Cerebellar nuclear complex (tissue), 1 donor: ENCODE data around the gene KLHL4.
"Not testable (repeated sequence)": the region's sequence is repeated elsewhere in the genome, so short reads cannot be mapped to it uniquely, and the experiment has no call there.

Source experiments
- DNase-seq, 2 experiments: peaks; one replicate each; lab custom pipeline; 2025; lab: John Stamatoyannopoulos, UW

Gene KLHL4

GRCh38 chrX:87517571-87518141, at the start of gene KLHL4:
KLHL4 (plus strand) TSS chrX:87517802; CDS start chrX:87517894, 92 bp downstream.
- no peak for DNase-seq

DNA sequence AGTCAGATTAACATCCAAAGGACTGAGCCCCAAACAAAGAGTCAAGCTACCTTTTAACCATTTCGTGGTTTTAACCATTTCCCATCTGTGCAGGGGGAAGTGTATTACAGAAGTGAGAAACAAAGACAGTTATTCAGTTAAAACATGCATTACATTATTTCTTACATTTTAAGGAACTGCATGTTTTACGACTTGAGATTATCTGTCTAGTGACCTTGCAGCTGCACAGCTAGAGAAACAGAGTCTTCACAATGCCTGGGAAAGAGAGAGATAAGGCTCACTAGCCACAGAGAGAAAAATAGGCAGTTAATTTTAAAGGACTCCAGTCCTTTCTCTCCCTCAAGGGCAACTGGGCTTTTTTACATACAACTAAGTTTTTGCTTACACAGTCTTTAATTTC, 48.7 kb upstream of the KLHL4 start:
- no peak for DNase-seq

GRCh38 chrX:87475793-87476192, 41.8 kb upstream of the KLHL4 start:
- DNase-seq: no peak

DNA sequence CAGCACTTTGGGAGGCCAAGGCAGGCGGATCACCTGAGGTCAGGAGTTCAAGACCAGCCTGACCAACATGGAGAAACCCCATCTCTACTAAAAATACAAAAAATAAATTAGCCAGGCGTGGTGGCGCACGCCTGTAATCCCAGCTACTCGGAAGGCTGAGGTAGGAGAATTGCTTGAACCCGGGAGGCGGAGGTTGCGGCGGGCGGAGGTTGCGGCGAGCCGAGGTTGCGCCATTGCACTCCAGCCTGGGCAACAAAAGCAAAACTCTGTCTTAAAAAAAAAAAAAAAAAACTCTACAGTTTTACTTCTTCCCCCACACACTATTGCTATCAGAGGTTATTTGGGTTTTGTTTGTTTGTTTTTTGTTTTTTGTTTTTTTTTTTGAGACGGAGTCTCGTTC, 38.9 kb upstream of the KLHL4 start:
- not testable (repeated sequence) for DNase-seq

DNA sequence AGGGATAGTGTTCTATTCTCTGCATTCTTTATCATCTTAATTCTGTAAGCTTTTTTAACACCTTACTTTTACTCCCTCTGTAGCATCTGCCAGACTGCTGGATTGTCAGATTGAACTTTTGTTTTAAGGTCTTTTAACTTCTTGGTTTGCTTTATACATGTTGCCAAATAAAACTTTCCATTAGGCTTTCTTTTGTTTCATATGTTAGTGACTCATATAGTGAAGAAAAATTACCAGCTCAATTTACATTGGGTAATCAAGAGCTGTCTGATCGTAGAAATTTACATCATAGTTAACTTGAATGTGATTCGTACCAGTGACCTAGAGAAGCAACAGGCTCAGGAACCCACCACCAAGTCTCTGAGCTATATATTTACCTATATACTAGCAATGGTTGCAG, 28.5 kb upstream of the KLHL4 start:
- no peak for DNase-seq

DNA sequence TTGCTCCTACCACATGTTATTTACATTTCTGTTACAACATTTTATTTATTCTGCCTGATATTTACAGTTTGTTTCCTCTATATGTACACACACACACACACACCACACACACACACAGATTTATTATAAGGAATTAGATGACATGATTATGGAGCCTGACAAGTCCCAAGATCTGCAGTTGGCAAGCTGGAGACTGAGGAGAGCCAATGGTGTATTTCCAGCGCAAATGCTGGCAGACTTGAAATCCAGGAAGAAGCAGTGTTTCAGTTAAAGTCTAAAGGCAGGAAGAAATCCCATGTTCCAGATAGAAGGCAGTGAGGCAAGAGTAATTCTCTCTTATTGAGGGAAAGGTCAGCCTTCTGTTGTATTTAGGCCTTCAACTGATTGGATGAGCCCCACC, 1.8 kb upstream of the KLHL4 start:
- DNase-seq: no peak

- DNase-seq: no peak
Observed at GRCh38 chrX:87516717-87517121, 883 bp upstream of the KLHL4 start.

DNA sequence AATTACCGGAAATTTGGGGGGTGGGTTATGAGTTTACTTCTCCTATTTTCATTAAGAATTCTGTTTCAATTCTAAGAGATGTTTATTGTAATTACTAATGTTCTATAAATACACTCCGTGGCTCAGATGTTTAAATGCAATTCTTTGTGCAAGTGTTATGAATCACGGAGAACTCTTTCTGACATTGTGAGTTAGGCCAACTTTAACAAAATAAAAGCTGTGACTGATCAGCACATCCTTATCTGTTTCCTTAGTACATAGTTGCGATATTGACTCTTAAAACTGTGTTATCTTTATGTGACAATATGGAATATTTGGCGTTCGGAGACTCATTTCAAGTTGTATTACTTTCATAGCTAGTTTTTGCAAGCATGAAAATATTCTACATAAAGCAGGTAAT, 902 bp downstream of the KLHL4 start:
- DNase-seq: no peak

DNA sequence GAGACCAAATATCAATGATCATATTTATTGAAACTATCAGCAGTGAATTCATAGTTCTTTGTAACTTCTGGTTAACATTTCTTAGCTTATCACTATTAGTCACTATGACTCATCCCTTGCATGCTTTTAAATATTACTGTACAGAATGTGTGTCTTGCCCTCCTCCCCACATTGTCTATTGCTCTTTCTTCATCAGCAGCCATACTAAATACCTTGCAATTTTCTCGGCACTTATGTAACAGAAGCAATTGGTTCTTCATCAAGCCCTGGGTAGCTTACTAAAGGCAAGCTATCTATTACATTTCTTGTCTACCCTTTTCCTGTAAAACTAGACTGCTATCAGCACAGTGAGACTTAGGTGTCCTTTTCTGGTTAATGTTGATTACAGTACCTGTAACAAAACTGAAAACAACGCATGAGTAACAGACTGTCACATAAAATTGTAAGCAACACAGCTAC, 8.2 kb downstream of the KLHL4 start:
- DNase-seq: no peak

DNA sequence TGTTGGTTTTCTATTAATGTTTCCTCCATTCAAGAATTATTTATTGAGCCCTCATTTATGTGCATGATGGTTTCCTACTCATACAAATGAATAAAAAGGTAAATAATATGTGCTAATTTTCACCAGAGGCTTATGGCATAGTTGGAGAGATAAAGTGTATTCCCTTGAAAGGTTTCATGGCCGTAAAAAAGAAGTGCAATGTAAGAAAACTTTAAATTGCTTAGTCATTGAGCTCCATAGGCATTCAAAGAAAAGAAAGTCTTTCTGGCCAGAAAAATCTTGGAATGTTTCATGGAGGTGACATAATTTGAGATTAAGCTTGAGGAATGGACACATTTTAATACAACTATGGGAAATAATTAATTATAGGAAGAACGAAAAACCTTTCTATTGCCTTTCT, 8.7 kb downstream of the KLHL4 start:
- no peak for DNase-seq

DNA sequence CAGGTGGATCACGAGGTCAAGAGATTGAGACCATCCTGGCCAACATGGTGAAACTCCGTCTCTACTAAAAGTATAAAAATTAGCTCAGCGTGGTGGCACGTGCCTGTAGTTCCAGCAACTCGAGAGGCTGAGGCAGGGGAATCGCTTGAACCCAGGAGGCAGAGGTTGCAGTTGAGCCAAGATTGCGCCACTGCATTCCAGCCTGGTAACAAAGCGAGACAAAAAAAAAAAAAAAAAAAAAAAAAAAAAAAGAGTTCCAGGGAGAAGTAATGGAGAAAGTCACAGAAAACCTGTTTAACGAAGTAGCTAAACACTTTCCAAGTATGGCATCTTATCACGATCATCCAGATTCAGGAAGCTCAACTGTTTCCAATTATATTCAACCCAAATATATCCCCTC, 10.9 kb downstream of the KLHL4 start:
- no peak for DNase-seq

DNA sequence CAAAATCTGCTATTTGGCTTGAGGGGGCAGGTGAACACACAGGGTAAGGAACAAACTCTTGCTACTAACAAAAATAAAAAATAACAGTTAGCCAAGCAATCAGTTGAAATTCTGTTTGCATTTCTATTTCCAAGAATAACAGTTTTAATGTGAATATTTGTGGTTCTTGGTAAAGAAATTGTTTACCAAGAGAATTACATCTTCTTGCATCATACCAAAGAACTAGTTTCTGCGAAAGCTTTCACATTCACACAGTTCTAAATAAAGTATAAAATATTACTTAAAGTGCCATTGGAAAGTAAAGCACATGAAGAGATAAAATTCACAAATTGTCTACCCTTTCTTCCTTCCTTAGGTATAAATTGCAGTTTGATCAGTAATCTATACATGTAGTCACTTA, 54.4 kb downstream of the KLHL4 start:
- no peak for DNase-seq

GRCh38 chrX:87572901-87573300, 55.3 kb downstream of the KLHL4 start:
- no peak for DNase-seq

DNA sequence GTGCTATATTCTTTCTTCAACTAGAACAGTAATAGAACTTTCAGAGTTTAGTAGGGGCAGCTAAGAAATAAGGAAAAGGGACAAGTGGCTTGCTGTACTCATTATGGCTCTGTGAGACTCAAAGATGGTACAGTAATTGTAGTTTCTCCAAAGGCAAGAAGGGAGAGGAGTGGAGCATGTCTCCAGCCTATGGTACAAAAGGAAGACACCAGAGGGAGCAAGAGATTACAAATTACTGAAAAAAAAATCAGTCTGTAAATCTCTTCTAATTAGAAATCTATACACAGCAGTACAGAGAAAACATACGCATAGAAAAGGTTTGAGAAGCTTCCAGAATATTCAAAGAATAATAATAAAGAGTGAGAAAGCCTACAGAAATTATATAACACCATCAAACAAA, 61.4 kb downstream of the KLHL4 start:
- DNase-seq: no peak

DNA sequence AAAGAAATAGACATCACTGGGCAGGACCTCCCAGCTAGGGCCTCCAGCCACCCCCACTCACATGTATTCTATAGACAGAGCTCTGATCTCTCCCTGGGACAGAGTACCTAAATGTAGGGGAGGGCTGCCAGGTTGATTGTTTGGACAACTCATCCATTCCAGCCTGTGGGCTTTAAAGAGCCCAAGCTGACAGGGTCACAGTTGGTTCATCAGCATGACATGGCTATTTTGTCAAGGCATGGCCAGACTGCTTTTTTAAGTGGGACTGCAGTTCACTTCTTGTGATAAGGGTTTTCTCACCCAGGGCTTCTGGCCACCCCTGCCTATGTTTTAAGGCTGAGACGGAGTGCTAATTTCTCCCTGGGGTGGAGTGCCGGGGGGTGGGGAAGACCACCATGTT, 63.3 kb downstream of the KLHL4 start:
- no peak for DNase-seq

GRCh38 chrX:87582453-87582852, 64.9 kb downstream of the KLHL4 start:
- DNase-seq: no peak

DNA sequence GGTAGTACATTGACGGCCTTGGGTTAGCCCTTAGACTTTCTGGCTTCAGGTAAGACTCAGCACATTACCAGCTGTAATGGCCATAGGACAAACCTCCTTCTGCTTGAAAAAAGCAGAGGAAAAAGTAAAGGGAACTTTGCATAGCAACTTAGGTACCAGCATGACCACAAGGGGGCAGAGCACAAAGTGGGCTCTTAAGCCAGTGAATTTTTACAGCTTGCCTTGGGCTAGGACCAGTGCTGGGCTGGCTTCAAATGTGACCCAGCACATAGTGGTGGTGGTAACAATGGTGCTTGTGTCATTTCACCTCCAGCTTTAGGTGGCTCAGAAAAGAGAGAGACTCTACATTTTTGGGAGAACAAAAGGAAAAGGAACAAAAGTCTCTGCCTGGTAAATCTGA, 66.1 kb downstream of the KLHL4 start:
- DNase-seq: no peak

GRCh38 chrX:87616371-87616770, 98.8 kb downstream of the KLHL4 start:
- no peak for DNase-seq

- DNase-seq: no peak
Observed at GRCh38 chrX:87621697-87622096, 104.1 kb downstream of the KLHL4 start.

DNA sequence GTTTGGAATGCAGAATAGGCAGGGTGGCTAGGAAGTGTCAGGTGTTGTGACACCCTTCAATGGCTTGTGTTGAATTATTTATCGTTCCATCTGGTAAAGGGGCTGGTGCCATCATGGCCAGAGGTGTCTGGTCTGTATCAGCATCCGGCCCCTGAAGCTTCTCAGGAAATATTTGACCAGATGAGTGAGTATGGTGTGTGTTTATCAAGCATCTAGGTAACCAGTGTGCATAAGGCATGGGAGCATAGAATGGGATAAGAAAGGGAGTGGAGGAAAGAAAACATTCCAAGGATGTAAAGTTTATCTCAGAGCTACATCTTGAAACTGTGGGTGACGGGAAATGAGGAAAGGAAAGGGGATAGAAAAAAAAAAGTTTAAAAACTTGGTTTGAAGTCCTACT, 109.4 kb downstream of the KLHL4 start:
- DNase-seq: no peak

DNA sequence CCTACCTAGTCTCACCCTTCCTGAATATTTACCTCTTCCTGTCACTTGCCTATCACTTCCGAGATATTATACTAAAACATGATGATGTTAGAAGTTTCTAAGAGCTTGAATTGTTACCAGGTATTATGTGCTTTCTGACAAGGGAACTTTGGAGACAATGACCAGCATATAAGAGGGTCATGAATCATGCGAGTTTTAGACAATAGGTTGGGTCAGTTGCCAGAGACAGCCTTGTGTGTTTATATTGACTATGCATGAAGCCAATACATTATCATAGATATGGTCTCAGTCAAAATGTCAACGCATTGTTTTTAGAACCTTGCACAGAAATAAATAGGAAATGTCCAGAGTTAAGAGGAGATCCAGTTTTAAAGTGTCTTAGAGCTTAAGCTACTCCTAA, 116.8 kb downstream of the KLHL4 start:
- DNase-seq: no peak

GRCh38 chrX:87636533-87636932, 118.9 kb downstream of the KLHL4 start:
- DNase-seq: no peak

DNA sequence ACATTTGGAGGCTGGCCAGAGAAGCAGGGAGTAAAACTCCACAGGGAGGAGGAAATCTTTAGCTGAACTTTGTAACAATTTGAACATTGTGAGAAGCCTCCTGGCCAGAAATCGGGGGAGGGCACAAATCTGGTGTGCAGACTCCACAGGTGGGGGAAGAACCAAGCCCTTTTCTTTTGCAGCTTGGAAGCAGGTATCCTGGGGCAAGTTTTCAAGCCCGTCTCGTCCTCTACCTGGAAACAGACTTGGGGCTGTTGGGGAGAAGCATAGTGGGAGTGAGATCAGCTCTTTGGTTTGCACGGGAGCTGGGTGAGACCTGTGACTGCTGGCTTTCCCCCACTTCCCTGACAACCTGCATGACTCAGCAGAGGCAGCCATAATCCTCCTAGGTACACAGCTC, 123.8 kb downstream of the KLHL4 start:
- not testable (repeated sequence) for DNase-seq

GRCh38 chrX:87661761-87662160, 144.2 kb downstream of the KLHL4 start:
- no peak for DNase-seq

DNA sequence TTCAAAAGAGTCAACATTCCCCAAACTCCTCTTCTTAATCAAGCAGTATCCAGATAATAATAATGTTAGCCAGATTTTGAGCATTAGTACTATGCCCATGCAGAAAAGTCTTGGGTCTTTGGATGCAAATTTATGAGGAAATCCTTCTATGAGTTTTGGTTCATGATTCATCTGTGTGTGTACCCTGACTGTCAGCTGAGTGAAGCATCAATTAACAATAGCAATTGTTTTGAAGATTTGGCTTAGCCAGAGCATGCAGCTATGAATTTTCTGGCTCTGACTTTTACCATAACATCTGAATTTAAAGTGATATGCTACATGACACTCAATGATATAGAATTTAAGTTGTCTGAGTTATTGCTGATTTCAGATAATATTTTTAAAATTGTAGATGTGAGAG, 145.8 kb downstream of the KLHL4 start:
- no peak for DNase-seq
